Measurements from ENCODE around the gene SCO2.
"Not testable (repeated sequence)": the region's sequence is repeated elsewhere in the genome, so short reads cannot be mapped to it uniquely, and the experiment has no call there.

SCO2 gene

DNA sequence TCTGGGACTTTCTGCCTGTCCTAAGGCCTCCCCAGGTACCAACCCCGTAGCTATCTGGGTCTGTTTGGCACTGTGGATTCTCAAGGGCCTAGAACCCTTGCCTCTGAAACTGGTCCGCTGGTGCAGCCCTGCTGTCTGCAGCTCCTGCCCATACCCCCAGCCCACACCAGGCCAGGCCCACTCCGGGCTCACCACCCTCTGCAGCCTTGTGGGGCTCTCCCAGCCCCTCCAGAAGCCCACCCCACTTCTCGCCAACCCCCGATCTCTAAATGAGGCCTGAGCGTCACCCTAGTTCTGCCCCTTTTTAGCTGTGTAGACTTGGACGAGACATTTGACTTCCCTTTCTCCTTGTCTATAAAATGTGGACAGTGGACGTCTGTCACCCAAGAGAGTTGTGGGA lies 25.0 kb upstream of the SCO2 start:
- no peak for DNase-seq

DNA sequence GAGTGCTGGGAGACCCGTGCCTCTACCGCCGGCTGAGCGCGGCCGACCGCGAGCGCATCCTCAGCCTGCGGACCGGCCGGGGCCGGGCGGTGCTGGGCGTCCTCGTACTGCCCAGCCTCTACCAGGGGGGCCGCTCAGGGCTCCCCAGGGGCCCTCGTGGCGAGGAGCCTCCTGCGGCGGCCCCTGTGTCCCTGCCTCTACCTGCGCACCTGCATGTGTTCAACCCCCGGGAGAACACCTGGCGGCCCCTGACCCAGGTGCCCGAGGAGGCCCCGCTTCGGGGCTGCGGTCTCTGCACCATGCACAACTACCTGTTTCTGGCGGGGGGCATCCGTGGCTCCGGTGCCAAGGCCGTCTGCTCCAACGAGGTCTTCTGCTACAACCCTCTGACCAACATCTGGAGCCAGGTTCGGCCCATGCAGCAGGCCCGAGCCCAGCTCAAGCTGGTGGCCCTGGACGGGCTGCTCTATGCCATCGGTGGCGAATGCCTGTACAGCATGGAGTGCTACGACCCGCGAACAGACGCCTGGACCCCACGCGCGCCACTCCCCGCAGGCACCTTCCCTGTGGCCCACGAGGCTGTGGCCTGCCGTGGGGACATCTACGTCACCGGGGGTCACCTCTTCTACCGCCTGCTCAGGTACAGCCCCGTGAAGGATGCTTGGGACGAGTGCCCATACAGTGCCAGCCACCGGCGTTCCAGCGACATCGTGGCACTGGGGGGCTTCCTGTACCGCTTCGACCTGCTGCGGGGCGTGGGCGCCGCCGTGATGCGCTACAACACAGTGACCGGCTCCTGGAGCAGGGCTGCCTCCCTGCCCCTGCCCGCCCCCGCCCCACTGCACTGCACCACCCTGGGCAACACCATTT lies 23.8 kb upstream of the SCO2 start:
- DNase-seq, result no peak

DNA sequence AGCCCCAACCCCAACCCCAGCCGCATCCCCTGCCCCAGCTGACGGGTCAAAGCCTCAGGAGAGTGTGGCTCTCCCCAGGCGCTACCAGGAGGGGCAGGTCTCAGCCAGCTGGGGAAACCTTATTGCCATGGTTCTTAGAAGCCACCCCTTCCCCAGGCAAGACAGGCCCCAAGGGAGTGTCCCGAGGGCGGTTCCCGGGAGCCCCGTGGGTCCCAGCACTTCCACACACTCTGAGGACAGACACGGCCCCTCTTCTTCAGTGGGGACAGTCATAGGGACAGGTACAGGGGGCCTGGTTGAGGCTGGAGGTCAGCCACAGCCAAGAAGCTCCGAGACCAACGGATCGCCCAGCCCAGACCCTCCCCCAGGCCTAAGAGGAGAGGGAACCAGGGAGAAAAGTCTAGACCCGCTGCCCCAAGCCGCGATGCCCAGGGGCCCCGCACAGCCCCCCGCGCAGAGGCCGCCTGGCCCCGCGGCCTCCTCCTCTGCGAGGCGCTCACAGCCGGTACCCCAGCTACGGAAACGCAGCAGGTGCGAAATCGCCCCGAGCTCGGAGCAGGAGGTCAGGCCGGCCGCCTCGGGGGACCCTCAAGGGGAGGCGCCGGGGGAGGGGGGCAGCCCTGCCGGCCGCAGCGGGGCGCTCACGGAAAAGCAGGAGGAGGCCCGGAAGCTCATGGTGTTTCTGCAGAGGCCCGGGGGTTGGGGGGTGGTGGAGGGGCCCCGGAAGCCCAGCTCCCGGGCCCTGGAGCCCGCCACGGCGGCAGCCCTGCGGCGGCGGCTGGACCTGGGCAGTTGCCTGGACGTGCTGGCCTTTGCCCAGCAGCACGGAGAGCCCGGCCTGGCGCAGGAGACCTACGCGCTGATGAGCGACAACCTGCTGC lies 22.9 kb upstream of the SCO2 start:
- peak; percentile 40 to 49 for DNase-seq

DNA sequence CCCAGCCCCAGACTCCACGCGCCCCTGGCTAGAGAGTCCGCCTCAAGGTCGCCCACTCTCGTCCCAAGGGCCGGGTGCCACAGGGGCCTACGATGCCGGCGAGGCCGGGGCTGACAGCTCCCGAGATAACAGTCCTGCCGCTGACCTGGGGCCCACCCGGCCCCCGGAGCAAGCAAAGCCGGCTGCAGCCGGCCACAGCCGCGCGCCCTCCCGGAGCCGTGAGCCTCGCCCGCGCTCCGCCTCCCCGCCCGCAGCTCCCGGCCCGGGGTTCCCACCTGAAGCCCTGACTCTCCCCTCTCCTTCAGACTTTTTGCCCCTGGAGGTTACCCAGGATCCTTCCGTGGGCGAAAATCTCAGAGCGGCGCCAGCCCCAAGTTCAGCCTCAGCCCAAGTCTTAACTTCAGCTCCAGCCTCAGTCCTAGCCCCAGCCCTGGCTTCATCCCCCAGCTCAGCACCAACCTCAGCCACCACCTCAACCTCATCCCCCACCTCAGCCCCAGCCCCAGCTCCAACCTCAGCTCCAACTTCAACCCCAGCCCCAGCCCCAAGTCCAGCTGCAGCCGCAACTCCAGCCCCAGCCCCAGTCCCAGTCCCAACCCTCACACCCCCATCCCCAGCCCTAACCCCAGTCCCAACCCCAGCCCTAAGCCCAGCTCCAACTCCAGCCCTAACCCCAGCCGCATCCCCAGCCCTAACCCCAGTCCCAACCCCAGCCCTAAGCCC lies 22.0 kb upstream of the SCO2 start:
- DNase-seq, result no peak

DNA sequence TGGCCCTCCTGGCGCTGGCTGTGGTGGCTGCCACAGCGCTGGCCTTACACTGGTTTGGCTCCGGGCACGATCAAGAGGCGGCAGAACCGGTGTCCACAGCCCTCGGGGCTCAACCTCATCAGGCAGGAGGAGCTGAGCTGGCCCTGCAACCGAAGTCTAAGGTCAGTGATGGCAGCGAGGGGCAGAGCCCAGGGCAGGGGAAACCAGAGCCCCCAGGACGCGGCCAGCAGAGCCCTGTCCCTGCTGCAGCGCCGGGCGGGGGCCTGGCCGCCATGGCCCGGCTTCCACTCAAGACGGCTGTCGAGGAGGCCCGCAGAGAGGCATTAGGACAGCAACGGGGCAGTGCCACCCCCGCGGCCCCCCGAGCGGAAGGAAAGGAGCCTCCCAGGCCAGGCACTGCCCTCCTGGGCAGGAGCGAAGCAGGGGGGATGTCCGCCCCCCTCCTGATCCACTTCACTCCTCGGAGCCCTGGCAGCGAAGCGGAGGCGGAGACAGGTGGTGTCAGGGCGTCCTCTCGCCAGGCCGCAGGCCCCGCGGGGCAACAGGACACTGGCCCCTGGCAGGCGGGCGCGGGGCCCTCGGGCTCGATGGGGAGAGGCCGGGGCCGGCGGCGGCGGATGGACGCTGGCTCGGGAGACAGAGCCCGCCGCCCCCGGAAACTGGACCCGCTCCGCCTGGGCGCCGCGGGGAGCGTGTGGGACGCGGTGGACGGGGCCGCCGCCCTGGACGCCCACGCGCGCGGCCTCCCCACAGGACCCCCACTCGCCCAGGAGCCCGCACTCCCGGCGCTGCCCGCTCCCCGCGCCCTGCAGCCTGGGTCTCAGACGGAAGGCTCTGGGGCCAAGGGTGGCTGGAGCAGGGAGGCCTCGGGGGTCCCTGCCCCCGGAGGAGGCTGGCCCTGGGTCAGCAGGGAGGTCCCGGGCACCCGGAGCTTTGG lies 21.2 kb upstream of the SCO2 start:
- no peak for DNase-seq

DNA sequence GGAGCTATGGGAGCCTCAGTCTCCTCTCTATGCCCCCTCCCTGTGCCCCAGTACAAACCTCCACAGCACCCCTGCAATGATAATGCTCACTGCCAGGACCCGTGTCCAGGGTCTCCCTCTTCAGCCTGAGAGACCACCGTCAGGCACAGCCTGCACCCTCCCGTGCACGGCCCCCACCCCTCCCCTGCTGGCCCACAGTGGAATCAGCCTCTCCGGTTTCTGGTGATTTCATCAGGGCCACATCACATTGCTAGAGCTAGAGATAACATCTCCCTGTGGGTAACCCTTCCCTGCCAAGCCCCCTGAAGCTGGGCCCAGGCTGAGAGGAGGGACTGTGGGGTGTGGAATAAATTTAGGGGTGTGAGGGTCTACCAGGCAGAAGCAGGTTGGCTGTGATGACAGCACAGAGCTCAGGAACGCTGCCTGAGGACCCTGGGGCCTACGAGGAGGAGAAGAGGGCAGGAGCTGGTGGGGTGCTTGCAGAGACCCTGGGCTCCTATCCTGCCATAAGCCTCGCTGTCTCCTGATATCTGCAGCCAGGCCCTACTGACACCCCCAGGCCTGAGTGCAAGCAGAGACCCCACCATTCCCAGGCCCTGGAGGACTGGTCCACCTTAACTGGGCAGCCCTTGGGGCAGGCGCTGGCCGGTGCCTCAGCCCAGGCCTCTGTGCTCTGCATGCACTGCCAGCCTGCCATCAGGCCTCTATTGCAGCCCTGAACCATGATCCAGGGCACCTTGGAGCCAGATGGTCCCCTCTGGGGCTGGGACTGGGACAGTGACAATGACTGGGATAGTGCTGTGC lies 20.3 kb upstream of the SCO2 start, which contains the start of gene KLHDC7B:
TSS of gene KLHDC7B (plus strand) at position 378 of the 804 bp plus-strand sequence. CDS start at position 723, 345 bp downstream.
- no peak for DNase-seq

DNA sequence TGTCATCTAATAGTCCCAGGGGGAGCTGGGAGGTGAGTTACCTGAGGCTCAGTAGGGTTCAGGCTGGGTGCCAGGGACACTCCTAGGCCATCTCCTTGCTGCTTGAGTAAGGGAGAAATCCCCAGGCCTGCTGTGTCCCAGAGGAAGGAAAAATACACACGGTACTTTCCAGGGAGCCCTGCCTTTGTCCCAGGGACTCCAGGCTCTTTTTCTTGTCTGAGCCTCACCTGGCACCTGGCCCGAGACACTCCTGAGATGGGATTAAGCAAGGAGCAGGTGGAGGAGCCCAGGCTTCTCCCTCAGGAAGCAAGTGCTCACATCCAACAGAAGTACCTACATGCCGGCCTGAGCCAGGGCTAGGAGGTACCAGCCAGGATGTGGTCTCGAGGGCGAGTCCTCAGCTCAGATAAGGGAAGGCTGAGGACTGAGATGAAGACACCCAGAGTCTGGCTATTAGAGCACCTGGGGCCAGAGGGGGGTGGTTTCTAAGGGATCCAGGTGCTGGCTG lies 19.4 kb upstream of the SCO2 start:
- no peak for DNase-seq

DNA sequence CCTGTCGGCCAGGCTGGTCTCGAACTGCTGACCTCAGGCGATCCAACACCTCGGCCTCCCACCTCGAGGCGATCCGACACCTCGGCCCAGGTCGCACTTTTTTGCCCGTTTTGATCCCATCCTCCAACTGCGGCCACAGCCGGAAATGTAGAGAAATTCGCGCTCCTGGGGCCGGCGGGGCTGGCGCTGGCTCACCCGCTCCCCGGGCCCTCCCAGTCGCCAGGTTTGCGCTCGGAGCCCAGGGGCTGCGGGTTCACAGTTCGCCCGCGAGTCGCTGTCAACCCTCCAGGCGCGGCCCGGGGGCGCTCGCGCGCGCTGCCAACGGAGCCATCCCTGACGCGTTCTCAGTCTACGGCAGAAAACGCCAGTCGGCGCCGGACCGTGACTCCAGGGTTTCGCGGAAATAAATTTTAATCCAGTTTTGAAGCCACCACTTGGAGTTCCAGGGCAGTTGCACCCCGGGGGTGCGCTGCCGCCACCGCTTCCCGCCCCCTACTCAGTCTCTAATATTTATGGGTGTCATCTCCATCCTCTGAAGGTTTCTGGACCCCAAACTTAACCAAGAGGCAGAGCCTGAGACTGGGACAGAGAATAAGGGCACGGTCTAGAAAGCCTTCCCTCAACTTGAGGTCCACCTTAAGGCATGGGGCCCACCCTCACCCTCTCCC lies 18.8 kb upstream of the SCO2 start:
- DNase-seq, result peak; percentile 82

DNA sequence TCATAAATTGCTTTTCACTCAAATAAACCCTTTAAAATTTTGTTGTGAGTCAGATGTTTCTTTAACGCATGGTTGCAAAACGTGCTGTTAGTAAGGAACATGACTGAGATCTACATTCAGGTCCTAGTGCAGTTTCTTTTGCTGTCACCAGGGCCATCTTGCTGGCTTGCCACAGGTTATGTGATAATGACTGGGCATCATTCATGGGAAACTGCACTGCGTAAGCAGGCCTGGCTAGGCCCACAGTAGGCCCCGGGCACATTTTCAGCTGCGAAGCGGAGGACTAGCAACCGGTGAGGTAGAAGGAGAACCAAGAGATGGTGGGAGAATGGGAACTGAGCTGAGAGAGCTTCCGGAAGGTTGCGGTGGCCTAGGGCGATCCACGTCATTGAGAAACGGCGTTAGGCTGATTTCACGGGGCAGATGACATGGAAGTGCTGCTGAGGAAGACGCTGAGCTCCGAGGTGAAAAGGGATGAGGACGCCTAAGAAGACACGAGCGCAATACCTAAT lies 17.1 kb upstream of the SCO2 start:
- DNase-seq, result no peak

DNA sequence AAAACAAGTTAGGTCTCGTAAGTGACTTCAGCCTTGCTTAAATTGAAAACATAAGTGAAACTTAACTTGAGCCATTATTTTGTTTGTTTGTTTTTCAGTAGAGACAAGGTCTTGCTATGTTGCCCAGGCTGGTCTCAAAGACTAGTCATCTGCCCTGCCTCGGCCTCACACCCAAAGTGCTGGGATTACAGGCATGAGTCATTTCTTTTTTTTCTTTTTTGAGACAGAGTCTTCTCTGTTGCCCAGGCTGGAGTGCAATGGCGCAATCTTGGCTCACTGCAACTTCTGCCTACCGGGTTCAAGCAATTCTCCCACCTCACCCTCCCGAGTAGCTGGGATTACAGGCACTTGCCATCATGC lies 16.2 kb upstream of the SCO2 start:
- not testable (repeated sequence) for DNase-seq

DNA sequence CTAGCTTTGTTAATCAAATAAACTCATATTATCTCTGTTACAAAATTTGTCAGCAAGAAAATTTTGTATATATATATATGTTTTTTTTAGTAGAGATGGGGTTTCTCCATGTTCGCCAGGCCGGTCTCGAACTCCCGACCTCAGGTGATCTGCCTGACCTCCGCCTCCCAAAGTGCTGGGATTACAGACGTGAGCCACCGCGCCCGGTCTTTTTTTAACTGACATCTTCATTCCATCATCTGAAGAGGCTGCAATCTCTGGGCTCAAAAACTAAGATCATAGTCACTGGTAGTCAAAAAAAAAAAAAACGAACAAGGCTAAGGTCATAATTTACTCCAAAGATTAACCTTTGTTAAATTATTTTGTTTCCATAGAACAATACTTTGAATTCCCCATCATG lies 15.0 kb upstream of the SCO2 start:
- DNase-seq, result no peak

DNA sequence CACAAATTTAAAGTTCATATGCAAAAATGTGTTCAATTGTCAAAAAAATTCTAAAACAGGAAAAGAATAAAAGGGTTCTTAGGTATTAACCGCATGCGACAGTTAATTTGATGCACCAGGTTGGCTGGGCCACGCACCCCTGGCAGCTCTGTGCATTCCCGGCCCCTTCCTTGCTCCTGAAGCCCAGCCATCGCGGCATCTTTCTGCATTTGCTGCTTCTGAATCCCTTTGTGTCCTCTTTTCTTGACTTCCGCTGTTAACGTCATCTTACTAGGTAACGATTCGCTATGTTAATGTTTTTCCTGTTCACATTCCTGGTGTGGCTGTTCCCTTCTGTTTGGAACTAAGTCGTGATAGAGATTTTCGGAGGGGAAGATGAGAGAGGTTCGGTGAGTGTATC lies 12.4 kb upstream of the SCO2 start:
- DNase-seq, result no peak

DNA sequence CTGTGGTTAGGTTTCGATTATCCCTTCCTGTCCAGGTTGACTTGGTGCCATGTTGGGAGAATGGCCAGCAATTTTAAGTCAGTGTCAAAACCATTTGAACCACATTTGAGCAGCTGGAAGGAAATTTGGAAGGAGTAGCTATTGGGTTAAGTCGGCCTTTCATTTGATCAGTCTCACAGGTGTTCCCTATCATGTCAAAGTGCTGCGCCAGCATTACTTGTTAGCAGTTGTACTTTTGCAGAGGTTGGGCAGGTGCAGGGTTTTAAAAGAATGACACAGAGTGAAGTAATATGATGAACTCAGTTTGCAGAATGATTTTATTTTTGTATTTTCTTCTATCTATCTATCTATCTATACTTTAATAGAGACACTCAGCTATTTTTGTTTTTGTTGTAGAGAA lies 10.8 kb upstream of the SCO2 start:
- no peak for DNase-seq

DNA sequence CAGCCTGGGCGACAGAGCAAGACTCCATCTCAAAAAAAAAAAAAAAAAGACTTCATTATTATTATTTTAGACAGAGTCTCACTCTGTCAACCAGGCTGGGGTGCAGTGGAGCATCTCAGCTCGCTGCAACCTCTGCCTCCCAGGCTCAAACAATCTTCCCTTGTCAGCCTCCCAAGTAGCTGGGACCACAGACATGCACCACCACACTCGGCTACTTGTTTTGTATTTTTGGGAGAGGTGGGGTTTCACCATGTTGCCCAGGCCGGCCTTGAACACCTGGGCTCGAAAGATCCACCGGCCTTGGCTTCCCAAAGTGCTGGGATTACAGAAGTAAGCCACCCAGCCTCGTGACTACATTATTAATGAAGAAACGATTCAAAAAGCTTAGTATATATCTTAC lies 9.7 kb upstream of the SCO2 start:
- DNase-seq, result no peak

DNA sequence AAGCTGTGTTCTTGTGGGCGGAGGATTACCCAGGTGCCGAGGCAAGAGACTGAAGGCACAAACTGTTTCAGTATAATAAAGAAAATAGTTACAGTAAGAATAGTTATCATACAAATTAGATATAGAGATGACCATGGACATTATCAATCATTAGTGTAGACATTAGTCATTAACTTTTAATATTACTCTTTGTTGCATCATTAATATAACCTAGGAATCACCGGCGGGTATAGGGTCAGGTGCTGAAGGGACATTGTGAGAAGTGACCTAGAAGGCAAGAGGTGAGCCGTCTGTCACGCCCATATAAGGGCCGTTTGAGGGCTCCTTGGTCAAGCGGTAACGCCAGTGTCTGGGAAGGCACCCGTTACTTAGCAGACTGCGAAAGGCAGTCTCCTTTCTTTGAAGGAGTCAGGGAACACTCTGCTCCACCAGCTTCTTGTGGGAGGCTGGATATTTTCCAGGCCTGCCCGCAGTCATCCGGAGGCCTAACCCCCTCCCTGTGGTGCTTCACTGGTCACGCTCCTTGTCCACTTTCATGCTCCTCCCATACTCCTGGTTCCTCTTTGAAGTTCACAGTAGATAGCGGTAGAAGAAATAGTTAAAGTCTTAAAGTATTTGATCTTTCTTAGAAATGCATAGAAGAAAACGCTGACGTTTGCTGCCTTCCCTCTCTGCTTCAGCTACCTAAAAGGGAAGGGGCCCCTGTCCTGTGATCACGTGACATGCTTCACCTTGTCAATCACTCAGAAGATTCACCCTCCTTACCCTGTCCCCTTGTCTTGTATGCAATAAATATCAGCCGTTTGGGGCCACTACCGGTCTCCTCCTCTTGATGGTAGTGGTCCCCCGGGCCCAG lies 8.7 kb upstream of the SCO2 start:
- DNase-seq, result not testable (repeated sequence)

DNA sequence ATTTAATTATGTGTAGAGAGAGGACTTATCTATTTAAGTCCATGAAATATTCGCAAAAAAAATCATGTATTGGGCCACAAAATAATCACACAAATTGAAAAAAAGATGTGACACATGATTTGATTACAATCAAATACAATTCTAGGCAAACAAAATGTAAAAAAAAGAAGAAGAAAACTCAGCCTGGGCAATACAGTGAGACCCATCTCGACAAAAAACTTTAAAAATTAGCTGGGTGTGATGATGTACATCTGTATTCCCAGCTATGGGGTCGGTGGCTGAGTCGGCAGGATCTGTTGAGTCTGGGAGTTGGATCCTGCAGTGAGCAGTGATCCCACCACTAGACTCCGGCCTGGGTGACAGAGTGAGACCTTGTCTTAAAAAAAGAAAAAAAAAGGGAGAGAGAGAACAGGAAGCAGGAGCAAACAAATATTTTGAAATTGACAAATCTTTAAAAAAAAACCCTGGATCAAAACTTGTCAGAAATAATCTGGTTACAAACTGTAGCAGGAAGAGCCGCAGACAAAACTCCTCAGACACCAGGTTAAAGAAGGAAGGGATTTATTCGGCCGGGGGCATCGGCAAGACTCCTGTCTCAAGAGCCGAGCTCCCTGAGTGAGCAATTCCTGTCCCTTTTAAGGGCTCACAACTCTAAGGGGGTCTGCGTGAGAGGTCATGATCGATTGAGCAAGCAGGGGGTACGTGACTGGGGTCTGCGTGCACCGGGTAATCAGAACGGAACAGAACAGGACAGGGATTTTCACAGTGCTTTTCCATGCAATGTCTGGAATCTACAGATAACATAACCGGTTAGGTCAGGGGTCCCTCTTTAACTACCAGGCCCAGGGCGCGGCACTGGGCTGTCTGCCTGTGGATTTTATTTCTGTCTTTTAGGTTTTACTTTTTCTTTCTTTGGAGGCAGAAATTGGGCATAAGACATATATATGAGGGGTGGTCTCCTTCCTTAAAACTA lies 7.7 kb upstream of the SCO2 start:
- DNase-seq, result no peak

DNA sequence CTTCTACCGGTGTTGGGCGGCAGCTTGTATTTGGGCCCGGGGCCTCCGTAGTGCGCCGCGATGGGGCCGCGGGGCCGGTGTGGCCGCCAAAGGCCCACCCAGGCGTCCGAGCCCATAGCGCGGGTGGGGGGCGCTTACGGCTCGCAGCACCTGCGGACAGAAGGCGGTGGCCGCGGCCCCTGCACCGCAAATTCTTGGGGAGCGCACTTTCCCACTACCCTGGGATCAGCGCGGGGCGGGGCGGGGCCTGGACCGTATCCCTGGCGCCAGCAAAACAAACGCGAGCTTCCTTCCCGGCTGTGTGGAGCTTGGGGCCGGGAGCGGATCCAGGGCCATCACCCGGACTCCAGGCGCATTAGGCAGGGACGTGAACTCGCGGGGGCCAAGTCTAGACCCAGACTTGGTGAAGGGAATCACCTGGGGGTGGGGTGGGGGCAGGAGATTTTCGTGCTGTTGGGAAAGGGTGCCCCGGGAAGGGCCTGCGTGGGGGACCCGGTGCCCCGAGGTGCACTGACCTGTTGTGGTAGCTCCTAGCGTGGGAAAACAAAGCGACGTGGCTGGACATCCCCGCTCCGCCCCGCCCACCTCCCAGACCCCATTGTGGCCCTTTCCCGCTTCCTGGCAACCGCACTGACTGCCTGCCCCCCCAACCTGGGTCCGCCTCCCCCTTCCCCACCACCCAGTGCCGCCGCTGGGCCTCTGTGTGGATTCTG lies 6.7 kb upstream of the SCO2 start:
- no peak for DNase-seq
